CD4-positive, alpha-beta memory T cell (primary cell): ENCODE results near the gene RNF180. TPM values are rescaled to one million over a fixed set of nuclear protein-coding genes. Genes with fewer than 3 reads are reported as not detected.
"Not testable (repeated sequence)": the region's sequence is repeated elsewhere in the genome, so short reads cannot be mapped to it uniquely, and the experiment has no call there.

Source experiments
- CTCF ChIA-PET: fragments of 350-600 bp; sonication (Branson Sonifier 250); formaldehyde crosslinking; loops from one replicate; lab custom pipeline; 2021; ENCODE audit warnings: inconsistent platforms; ENCODE audit not compliant: partially characterized antibody; lab: Charles Lee
- POLR2A ChIA-PET: fragments of 350-600 bp; sonication (Branson Sonifier 250); formaldehyde crosslinking; loops from one replicate; lab custom pipeline; 2021; ENCODE audit not compliant: partially characterized antibody; lab: Charles Lee
- DNase-seq, 5 donors: peaks; one replicate each; pipeline versions ENCODE4 v3.0.0 to v3.0.0-alpha.2; 2020 to 2022; ENCODE audit warnings: mixed read lengths in 1 of 5
- H3K27ac ChIP-seq: one replicate; pipeline ENCODE4 v1.7.0; 2013; ENCODE audit warnings: low read depth, low read length
- H3K27me3 ChIP-seq: 2 replicates; pipeline ENCODE4 v1.7.0; 2013; ENCODE audit warnings: mild to moderate bottlenecking, low read length, moderate library complexity; ENCODE audit not compliant: insufficient read depth
- H3K36me3 ChIP-seq: 2 replicates; pipeline ENCODE4 v1.7.0; 2013; ENCODE audit warnings: mild to moderate bottlenecking, low read length, moderate library complexity; ENCODE audit not compliant: insufficient read depth
- H3K4me1 ChIP-seq: 2 replicates; pipeline ENCODE4 v1.7.0; 2013; ENCODE audit warnings: mild to moderate bottlenecking, low read length, moderate library complexity; ENCODE audit not compliant: insufficient read depth
- H3K4me3 ChIP-seq, 2 donors: one replicate each; pipeline ENCODE4 v1.7.0; 2013; ENCODE audit warnings: low read length in 2 of 2, mild to moderate bottlenecking in 1 of 2
- H3K9me3 ChIP-seq, 2 donors: one replicate each; pipeline ENCODE4 v1.7.0; 2013; ENCODE audit warnings: low read length in 2 of 2, control low read depth in 1 of 2; ENCODE audit not compliant: control insufficient read depth in 1 of 2
- H3K27ac Mint-ChIP-seq, 7 donors: one replicate each; pipeline ENCODE4 v1.8.0; 2020 to 2021; ENCODE audit warnings: mixed read lengths in 7 of 7, mild to moderate bottlenecking in 6 of 7, inconsistent platforms in 3 of 7, moderate library complexity in 3 of 7
- H3K27me3 Mint-ChIP-seq, 2 donors: one replicate each; pipeline ENCODE4 v1.8.0; 2020 to 2021; ENCODE audit warnings: mixed read lengths in 2 of 2
- H3K36me3 Mint-ChIP-seq, 2 donors: one replicate each; pipeline ENCODE4 v1.8.0; 2020 to 2021; ENCODE audit warnings: mixed read lengths in 2 of 2, inconsistent platforms in 1 of 2, mild to moderate bottlenecking in 1 of 2
- H3K4me1 Mint-ChIP-seq, 4 donors: one replicate each; pipeline ENCODE4 v1.8.0; 2020 to 2021; ENCODE audit warnings: mixed read lengths in 4 of 4, mild to moderate bottlenecking in 1 of 4
- H3K4me3 Mint-ChIP-seq, 8 donors: one replicate each; pipeline ENCODE4 v1.8.0; 2020 to 2021; ENCODE audit warnings: mixed read lengths in 8 of 8, mild to moderate bottlenecking in 7 of 8, moderate library complexity in 6 of 8, inconsistent platforms in 3 of 8
- H3K9me3 Mint-ChIP-seq, 8 donors: one replicate each; pipeline ENCODE4 v1.8.0; 2020 to 2021; ENCODE audit warnings: mixed read lengths in 8 of 8, mild to moderate bottlenecking in 5 of 8, inconsistent platforms in 3 of 8, moderate library complexity in 1 of 8
- intact Hi-C: fragments of 100-400 bp; cut with micrococcal nuclease; formaldehyde crosslinking; loops from one replicate; pipeline ENCODE4 v1.15.1; 2023
- polyA plus RNA-seq, 2 donors: library from polyadenylated mRNA; unstranded; fragments of 300-500 nt; fragmentation: Illumina TruSeq; gene quantifications; one replicate each; pipeline ENCODE4 v1.2.3, GENCODE V29; 2021
- total RNA-seq, 2 experiments: library from RNA; stranded (reverse); gene quantifications; one replicate each; pipeline ENCODE4 v1.2.3, GENCODE V29; 2021

The RNF180 gene
- total and polyA plus RNA-seq, 4 experiments from 2014 or later: not detected

DNA sequence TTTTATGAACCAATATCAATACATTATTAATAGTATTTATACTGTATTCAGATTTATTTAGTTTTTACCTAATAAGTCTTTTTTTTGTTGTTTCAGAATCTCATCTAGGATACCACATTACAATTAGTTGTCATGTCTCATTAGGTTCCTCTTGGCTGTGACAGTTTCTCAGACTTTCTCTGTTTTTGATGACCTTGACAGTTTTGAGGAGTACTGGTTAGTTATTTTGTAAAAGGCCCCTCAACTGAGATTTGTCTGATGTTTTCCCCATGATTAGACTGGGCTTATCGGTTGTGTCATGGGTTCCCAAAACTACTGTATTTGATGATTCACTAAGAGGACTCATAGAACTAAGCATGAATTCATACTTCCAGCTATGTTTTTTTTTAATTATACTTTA is 56.3 kb downstream of the RNF180 start:
- peaks cover 0 to 4% (median 0%) of the 10 kb centered on the region in 8 donors for H3K9me3 Mint-ChIP-seq
- no peaks in the 10 kb centered on the region for H3K4me1 Mint-ChIP-seq
- POLR2A ChIA-PET: no interaction called here
- no peak overlapping the region for H3K4me3 ChIP-seq
- intact Hi-C loops: no loop called here
- H3K27ac Mint-ChIP-seq: no peak overlapping the region
- H3K4me1 ChIP-seq: no peaks in the 10 kb centered on the region
- DNase-seq: no peak
- no peaks in the 10 kb centered on the region for H3K27me3 Mint-ChIP-seq
- no peaks in the 10 kb centered on the region for H3K36me3 Mint-ChIP-seq
- H3K4me3 Mint-ChIP-seq: no peak overlapping the region
- H3K27ac ChIP-seq: no peak overlapping the region
- H3K36me3 ChIP-seq: no peaks in the 10 kb centered on the region
- no peaks in the 10 kb centered on the region for H3K27me3 ChIP-seq
- H3K9me3 ChIP-seq: no peaks in the 10 kb centered on the region
- CTCF ChIA-PET: no interaction called here

DNA sequence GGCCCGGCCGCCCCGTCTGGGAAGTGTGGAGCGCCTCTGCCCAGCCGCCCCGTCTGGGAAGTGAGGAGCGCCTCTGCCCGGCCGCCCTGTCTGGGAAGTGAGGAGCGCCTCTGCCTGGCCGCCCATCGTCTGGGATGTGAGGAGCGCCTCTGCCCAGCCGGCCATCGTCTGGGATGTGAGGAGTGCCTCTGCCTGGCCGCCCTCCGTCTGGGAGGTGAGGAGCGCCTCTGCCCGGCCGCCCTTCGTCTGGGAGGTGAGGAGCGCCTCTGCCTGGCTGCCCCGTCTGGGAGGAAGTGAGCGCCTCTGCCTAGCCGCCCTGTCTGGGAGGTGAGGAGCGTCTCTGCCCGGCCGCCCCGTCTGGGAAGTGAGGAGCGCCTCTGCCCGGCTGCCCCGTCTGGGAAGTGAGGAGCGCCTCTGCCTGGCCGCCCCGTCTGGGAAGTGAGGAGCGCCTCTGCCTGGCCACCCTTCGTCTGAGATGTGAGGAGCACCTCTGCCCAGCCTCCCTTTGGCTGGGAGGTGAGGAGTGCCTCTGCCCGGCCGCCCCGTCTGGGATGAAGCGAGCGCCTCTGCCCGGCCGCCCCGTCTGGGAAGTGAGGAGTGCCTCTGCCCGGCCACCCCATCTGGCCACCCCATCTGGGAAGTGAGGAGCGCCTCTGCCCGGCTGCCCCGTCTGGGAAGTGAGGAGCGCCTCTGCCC is 59.8 kb downstream of the RNF180 start:
- H3K36me3 Mint-ChIP-seq, H3K4me1 ChIP-seq, H3K27ac Mint-ChIP-seq, CTCF ChIA-PET, H3K36me3 ChIP-seq, H3K4me3 ChIP-seq, H3K4me1 Mint-ChIP-seq, intact Hi-C loops, H3K27me3 ChIP-seq, POLR2A ChIA-PET, H3K27ac ChIP-seq, H3K9me3 Mint-ChIP-seq, DNase-seq, H3K4me3 Mint-ChIP-seq, H3K9me3 ChIP-seq, H3K27me3 Mint-ChIP-seq: not testable (repeated sequence)

DNA sequence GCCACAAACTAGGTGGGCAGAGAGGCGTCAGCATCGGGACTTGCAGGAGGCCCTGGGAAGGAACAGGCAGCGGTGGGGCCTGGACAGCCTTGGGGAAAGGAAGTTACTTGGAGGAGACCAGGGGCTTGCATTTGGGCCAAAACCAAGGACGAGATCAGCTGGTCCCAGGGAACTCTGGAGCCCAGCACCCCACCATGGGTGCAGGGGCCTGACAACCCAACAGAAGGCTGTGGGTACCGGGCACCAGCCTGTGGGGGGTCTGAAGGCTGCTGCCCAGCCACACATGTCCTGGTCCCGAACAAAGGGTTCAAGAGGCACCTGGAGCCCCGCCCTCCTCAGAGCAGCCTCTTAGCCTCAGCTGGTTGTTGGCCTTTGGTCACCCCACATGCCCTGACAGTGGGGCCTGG is 61.5 kb downstream of the RNF180 start:
- H3K27ac ChIP-seq, H3K27me3 ChIP-seq, H3K4me3 ChIP-seq, POLR2A ChIA-PET, H3K9me3 Mint-ChIP-seq, H3K36me3 ChIP-seq, DNase-seq, H3K27me3 Mint-ChIP-seq, H3K9me3 ChIP-seq, H3K4me1 Mint-ChIP-seq, H3K4me1 ChIP-seq, intact Hi-C loops, H3K36me3 Mint-ChIP-seq, CTCF ChIA-PET, H3K4me3 Mint-ChIP-seq, H3K27ac Mint-ChIP-seq: not testable (repeated sequence)

DNA sequence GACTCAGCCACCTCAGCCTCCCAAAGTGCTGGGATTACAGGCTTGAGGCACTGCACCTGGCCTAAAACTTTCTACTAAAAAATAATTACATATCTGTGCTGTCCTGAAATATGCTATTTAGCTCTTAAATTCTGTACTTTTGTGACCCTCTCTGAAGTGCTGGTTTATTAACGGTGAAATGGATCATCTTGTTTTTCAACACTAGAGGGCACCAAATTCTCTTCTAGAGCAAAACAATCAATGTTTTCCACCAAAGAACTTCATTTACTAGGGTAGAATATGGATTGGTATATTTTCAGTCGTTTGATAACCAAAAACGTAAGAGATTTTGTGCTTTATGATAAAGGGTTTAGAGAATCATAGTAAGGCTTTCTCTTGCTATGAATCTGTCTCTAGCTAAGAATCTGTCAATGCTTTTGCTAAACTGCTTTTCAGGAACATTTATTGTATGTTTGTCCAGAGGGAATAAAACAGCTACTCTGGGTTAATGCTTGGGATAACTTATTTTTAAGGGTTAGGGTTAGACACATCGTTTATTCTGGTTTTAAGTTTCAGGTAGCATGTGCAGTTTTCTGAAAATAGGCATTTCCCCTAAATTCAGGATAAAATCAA is 63.6 kb downstream of the RNF180 start:
- Histone ChIP-seq H3K4me1 (no peaks in the 10 kb centered on the region), H3K4me3 (no peak overlapping the region), H3K36me3 (no peaks in the 10 kb centered on the region), H3K27me3 (no peaks in the 10 kb centered on the region), H3K9me3 (no peaks in the 10 kb centered on the region), H3K27ac (no peak overlapping the region)
- Mint-ChIP-seq H3K4me3 (no peak overlapping the region), H3K27ac (no peak overlapping the region), H3K4me1 (peaks cover 0 to 1% (median 0%) of the 10 kb centered on the region in 4 donors), H3K36me3 (no peaks in the 10 kb centered on the region), H3K27me3 (no peaks in the 10 kb centered on the region), H3K9me3 (peaks cover 0 to 2% (median 0%) of the 10 kb centered on the region in 8 donors)
- DNase-seq: peak in 2 of 5 donors; percentile 0 to 14
- CTCF ChIA-PET: interaction anchor here (0.8 to 1.5 kb wide), 4 partner anchors 16 to 555 kb away, joined by 3 to 4 read pairs (median 3); no protein-coding TSS in a partner anchor
- POLR2A ChIA-PET: no interaction called here
- intact Hi-C loops: loop anchor here (2.0 kb wide), 1 partner anchor 1254 kb away; no protein-coding TSS in a partner anchor

DNA sequence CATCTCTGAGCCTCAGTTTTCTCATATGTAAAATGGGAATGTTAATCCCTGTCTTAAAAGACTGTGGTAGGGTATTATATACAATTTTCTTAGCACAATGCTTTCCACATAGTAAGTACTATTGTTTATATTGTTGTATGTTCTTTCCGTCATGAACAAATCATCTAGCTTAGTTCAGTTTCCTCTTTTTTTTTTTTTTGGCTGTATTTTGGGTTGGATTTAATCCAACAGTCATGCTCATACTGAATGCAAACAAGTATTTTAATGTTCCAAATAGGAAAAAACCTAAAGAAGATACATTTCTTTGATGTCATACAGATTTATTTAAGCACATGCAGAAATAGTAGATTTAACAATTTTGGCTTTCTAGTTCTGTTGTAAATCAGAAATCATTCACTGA is 95.1 kb downstream of the RNF180 start:
- no peak for DNase-seq
- Histone ChIP-seq H3K9me3 (no peaks in the 10 kb centered on the region), H3K4me3 (no peak overlapping the region), H3K27ac (no peak overlapping the region), H3K36me3 (no peaks in the 10 kb centered on the region), H3K27me3 (no peaks in the 10 kb centered on the region), H3K4me1 (no peaks in the 10 kb centered on the region)
- Mint-ChIP-seq H3K4me3 (no peak overlapping the region), H3K36me3 (no peaks in the 10 kb centered on the region), H3K27me3 (no peaks in the 10 kb centered on the region), H3K4me1 (no peaks in the 10 kb centered on the region), H3K27ac (no peak overlapping the region), H3K9me3 (peaks cover 0 to 14% (median 2%) of the 10 kb centered on the region in 8 donors)
- ChIA-PET POLR2A (no interaction called here), CTCF (no interaction called here)
- intact Hi-C loops: no loop called here

DNA sequence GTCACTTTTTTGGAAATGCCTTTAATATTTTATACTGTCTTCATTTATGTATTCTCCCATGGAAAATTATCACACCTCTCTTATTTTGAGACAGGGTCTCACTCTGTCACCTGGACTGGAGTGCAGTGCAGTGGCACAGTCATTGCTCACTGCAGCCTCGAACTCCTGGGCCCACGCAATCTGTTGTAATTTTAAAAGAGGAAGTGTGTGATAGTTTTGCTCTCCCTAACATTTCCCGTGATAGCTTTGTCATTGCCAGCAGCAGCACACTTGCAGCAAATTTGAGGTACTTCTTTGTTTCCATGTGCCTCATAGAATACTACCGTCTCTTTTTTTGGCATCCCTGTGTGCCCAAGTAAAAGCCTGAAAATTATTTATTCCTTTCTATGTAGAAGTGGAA is 103.5 kb downstream of the RNF180 start:
- H3K27me3 ChIP-seq: no peaks in the 10 kb centered on the region
- H3K36me3 ChIP-seq: no peaks in the 10 kb centered on the region
- H3K27ac ChIP-seq: no peak overlapping the region
- no peaks in the 10 kb centered on the region for H3K4me1 ChIP-seq
- Mint-ChIP-seq H3K9me3 (peaks cover 0 to 12% (median 5%) of the 10 kb centered on the region in 8 donors), H3K36me3 (no peaks in the 10 kb centered on the region), H3K4me3 (no peak overlapping the region), H3K4me1 (no peaks in the 10 kb centered on the region), H3K27ac (no peak overlapping the region), H3K27me3 (peaks cover 0 to 3% of the 10 kb centered on the region in 2 donors)
- no peaks in the 10 kb centered on the region for H3K9me3 ChIP-seq
- CTCF ChIA-PET: no interaction called here
- DNase-seq: no peak
- H3K4me3 ChIP-seq: no peak overlapping the region
- POLR2A ChIA-PET: no interaction called here
- intact Hi-C loops: no loop called here

DNA sequence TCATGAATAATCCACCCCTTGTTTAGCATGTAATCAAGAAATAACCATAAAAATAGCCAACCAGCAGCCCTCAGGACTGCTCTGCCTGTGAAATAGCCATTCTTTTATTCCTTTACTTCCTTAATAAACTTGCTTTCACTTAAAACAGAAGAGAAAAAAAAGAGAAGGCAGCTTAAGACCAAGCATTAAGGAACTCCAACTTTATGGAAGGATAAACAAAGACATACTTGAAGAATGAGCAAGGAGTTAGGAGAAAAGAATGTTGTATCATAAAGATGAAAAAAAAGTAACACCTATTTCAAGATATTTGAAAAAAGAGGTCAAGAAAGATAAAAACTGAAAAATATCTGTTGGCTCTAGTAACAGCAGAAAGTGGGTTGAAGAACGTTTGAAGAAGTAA is 107.6 kb downstream of the RNF180 start:
- ChIA-PET POLR2A (no interaction called here), CTCF (no interaction called here)
- Mint-ChIP-seq H3K27me3 (peaks cover 0 to 3% of the 10 kb centered on the region in 2 donors), H3K36me3 (no peaks in the 10 kb centered on the region), H3K27ac (no peak overlapping the region), H3K9me3 (peaks cover 0 to 8% (median 3%) of the 10 kb centered on the region in 8 donors), H3K4me1 (no peaks in the 10 kb centered on the region), H3K4me3 (no peak overlapping the region)
- Histone ChIP-seq H3K4me1 (no peaks in the 10 kb centered on the region), H3K27ac (no peak overlapping the region), H3K36me3 (no peaks in the 10 kb centered on the region), H3K27me3 (no peaks in the 10 kb centered on the region), H3K4me3 (no peak overlapping the region), H3K9me3 (no peaks in the 10 kb centered on the region)
- intact Hi-C loops: no loop called here
- DNase-seq: no peak
